PC-3 (cell line): Measurements from ENCODE around the gene FLAD1. TPM values are rescaled to one million over a fixed set of nuclear protein-coding genes. Genes with fewer than 3 reads are reported as not detected.

Experiments used
- ATAC-seq: fragments of 200-7000 bp; cut with Tn5 transposase; 2 replicates; pipeline ENCODE4 v1.9.1; 2020; ENCODE audit warnings: mild to moderate bottlenecking, moderate library complexity
- BruUV-seq: library from RNA; stranded (reverse); fragments of 400-500 nt; replicated peaks from 2 replicates; lab custom pipeline; 2021; lab: Mats Ljungman, UMichigan
- CTCF ChIA-PET: fragments of 300-600 bp; sonication (Branson Sonifier 250); formaldehyde crosslinking; loops from one replicate; lab custom pipeline; 2022; ENCODE audit warnings: antibody characterized with exemption; lab: Charles Lee
- POLR2A ChIA-PET: fragments of 300-600 bp; sonication (Branson Sonifier 250); formaldehyde crosslinking; loops from one replicate; lab custom pipeline; 2022; ENCODE audit warnings: antibody characterized with exemption; ENCODE audit not compliant: unreplicated experiment; lab: Charles Lee
- DNase-seq: peaks from one replicate; pipeline ENCODE4 v3.0.0-alpha.2; 2015
- H2AFZ ChIP-seq: fragments of 300-600 bp; sonication (generic); 2 replicates; pipeline ENCODE4 v1.6.0; 2016; ENCODE audit warnings: antibody characterized with exemption, low read length
- H3F3A ChIP-seq: fragments of 300-600 bp; sonication (generic); one replicate; pipeline ENCODE4 v1.6.0; 2017; ENCODE audit warnings: antibody characterized with exemption, low read length, control low read depth, mild to moderate bottlenecking; ENCODE audit not compliant: unreplicated experiment
- H3K27ac ChIP-seq: fragments of 300-600 bp; sonication (generic); 2 replicates; pipeline ENCODE4 v1.5.1; 2016; ENCODE audit warnings: mild to moderate bottlenecking, low read length
- H3K27me3 ChIP-seq: fragments of 300-600 bp; sonication (generic); 2 replicates; pipeline ENCODE4 v1.6.1; 2016; ENCODE audit warnings: low read length, mixed read lengths
- H3K36me3 ChIP-seq: fragments of 300-600 bp; sonication (generic); 2 replicates; pipeline ENCODE4 v1.6.1; 2016; ENCODE audit warnings: low read depth, mixed run types, low read length, mixed read lengths
- H3K4me1 ChIP-seq: fragments of 300-600 bp; sonication (generic); 2 replicates; pipeline ENCODE4 v1.5.1; 2016; ENCODE audit warnings: low read length; ENCODE audit not compliant: insufficient read depth
- H3K4me2 ChIP-seq: fragments of 300-600 bp; sonication (generic); 2 replicates; pipeline ENCODE4 v1.6.0; 2016; ENCODE audit warnings: low read length
- H3K4me3 ChIP-seq: fragments of 300-600 bp; sonication (generic); 2 replicates; pipeline ENCODE4 v1.5.1; 2016; ENCODE audit warnings: mild to moderate bottlenecking, low read length, mixed read lengths
- H3K79me2 ChIP-seq: fragments of 300-600 bp; sonication (generic); 2 replicates; pipeline ENCODE4 v1.6.1; 2017; ENCODE audit warnings: low read length, mixed read lengths
- H3K9ac ChIP-seq: fragments of 300-600 bp; sonication (generic); 2 replicates; pipeline ENCODE4 v1.6.0; 2016; ENCODE audit warnings: mild to moderate bottlenecking, low read length
- H3K9me2 ChIP-seq: fragments of 300-600 bp; sonication (generic); replicated peaks from 2 replicates; pipeline ENCODE4 v1.6.1; 2016; ENCODE audit warnings: mixed run types, low read length, mixed read lengths
- H3K9me3 ChIP-seq: fragments of 300-600 bp; sonication (generic); 2 replicates; pipeline ENCODE4 v1.6.1; 2016; ENCODE audit warnings: low read length, mixed read lengths
- H4K20me1 ChIP-seq: fragments of 300-600 bp; sonication (generic); 2 replicates; pipeline ENCODE4 v1.6.1; 2016; ENCODE audit warnings: low read length, mixed read lengths
- CTCF ChIP-seq: fragments of 300-600 bp; sonication (generic); conservative IDR thresholded peaks from 2 replicates; pipeline ENCODE4 v1.5.1; 2017; ENCODE audit warnings: antibody characterized with exemption, low read depth, mild to moderate bottlenecking, low read length
- EZH2 ChIP-seq: fragments of 300-600 bp; sonication (generic); IDR thresholded peaks from one replicate; pipeline ENCODE4 v1.6.1; 2017; ENCODE audit warnings: antibody characterized with exemption, mild to moderate bottlenecking, low read length; ENCODE audit not compliant: unreplicated experiment
- EZH2phosphoT487 ChIP-seq: fragments of 300-600 bp; sonication (generic); IDR thresholded peaks from 2 replicates; pipeline ENCODE4 v1.6.1; 2018; ENCODE audit warnings: mild to moderate bottlenecking, antibody characterized with exemption, low read length, borderline replicate concordance
- intact Hi-C: fragments of 100-400 bp; cut with micrococcal nuclease; formaldehyde crosslinking; loops from 2 replicates; pipeline ENCODE4 v1.9.0; 2023
- total RNA-seq: library from RNA; depleted of rRNA; stranded (reverse); fragments of >200 nt; gene quantifications from 2 replicates; pipeline ENCODE4 v1.2.3, GENCODE V29; 2014

Gene FLAD1
- total RNA-seq, 1 experiment from 2014 or later, result 84.0 TPM

- Histone ChIP-seq H3K36me3 (peaks cover 8% of the 10 kb centered on the region; the same call in 1 of the 2 replicates), H3K9me3 (no peaks in the 10 kb centered on the region), H3K9me2 (no peaks in the 10 kb centered on the region), H4K20me1 (no peaks in the 10 kb centered on the region), H3K27me3 (no peaks in the 10 kb centered on the region), H3F3A (no peaks in the 10 kb centered on the region), H3K4me1 (peaks cover 14% of the 10 kb centered on the region), H3K79me2 (peaks cover 11% of the 10 kb centered on the region), H2AFZ (peak overlapping the region; percentile 64; the same call in 1 of the 2 replicates), H3K9ac (peak overlapping the region; percentile 35; the same call in 1 of the 2 replicates), H3K4me3 (peak overlapping the region; percentile 69), H3K4me2 (peak overlapping the region; percentile 89), H3K27ac (0 out of 2 replicates have a peak overlapping the region, but pooled peaks have one; percentile 8)
- intact Hi-C loops, result no loop called here
- POLR2A ChIA-PET, result interaction anchor here (0.7 to 1.3 kb wide), 5 partner anchors 16 to 27 kb away, joined by 3 to 26 read pairs (median 5); no protein-coding TSS in a partner anchor
- TF ChIP-seq CTCF (no peak), EZH2phosphoT487 (no peak), EZH2 (no peak)
- DNase-seq, result no peak
- ATAC-seq, result no peak
- no TSS peak for BruUV-seq
- CTCF ChIA-PET, result interaction anchor here (0.6 to 1.5 kb wide), 6 partner anchors 11 to 288 kb away, joined by 3 to 9 read pairs (median 7); partner anchors contain the start of gene LENEP
These were observed 28.0 kb upstream of the FLAD1 start for GRCh38 chr1:154955039-154955717.

- peaks cover 21% of the 10 kb centered on the region for H3K4me1 ChIP-seq
- intact Hi-C loops, result no loop called here
- ATAC-seq, result peak; percentile 86
These were observed 27.2 kb upstream of the FLAD1 start, which contains the start of gene PBXIP1 for GRCh38 chr1:154955718-154956543. TSS of gene PBXIP1 (minus strand) at chr1:154956099. CDS start at chr1:154953721, 2,378 bp downstream.

More at GRCh38 chr1:154955718-154956543, 27.2 kb upstream of the FLAD1 start, which contains the start of gene PBXIP1:
- Histone ChIP-seq H2AFZ (peak within 1 kb of the TSS; percentile 64), H3K4me2 (peak within 1 kb of the TSS; percentile 89), H3K9ac (peak within 1 kb of the TSS; percentile 35), H3K79me2 (peaks cover 18% of the 10 kb centered on the region), H3K9me2 (no peaks in the 10 kb centered on the region), H3K9me3 (no peaks in the 10 kb centered on the region), H3F3A (no peaks in the 10 kb centered on the region), H3K27me3 (no peaks in the 10 kb centered on the region), H3K4me3 (peak within 1 kb of the TSS; percentile 69), H4K20me1 (no peaks in the 10 kb centered on the region), H3K36me3 (peaks cover 8% of the 10 kb centered on the region; the same call in 1 of the 2 replicates), H3K27ac (0 out of 2 replicates have a peak within 1 kb of the TSS, but pooled peaks have one; percentile 8)
- ChIA-PET POLR2A (interaction anchor here (0.7 to 1.3 kb wide), 5 partner anchors 15 to 27 kb away, joined by 3 to 26 read pairs (median 5); no protein-coding TSS in a partner anchor), CTCF (interaction anchor here (0.7 to 1.5 kb wide), 5 partner anchors 12 to 104 kb away, joined by 4 to 9 read pairs (median 7); partner anchors contain the start of gene LENEP)
- no peak for TF ChIP-seq EZH2
- peak; percentile 59 for TF ChIP-seq CTCF
- peak; percentile 95 for DNase-seq
- TSS peak; percentile 2 for BruUV-seq
